DND-41 (cell line): Measurements from ENCODE around the gene PRTFDC1.

Experiments
- ATAC-seq: fragments of 200-7000 bp; cut with Tn5 transposase; 3 replicates; pipeline ENCODE4 v1.9.1; 2021; ENCODE audit warnings: low read depth; ENCODE audit not compliant: insufficient read depth
- DNase-seq: peaks from one replicate; pipeline ENCODE4 v3.0.0-alpha.2; 2020
- H2AFZ ChIP-seq: 2 replicates; pipeline ENCODE4 v1.6.0; 2012; ENCODE audit warnings: low read depth, low read length
- H3K27ac ChIP-seq: 2 replicates; pipeline ENCODE4 v1.5.1; 2012; ENCODE audit warnings: low read length, inconsistent platforms
- H3K27me3 ChIP-seq: fragments of 200-600 bp; sonication (generic); 2 replicates; pipeline ENCODE4 v1.6.0; 2012; ENCODE audit warnings: low read length, mild to moderate bottlenecking, inconsistent platforms; ENCODE audit not compliant: insufficient read depth, poor library complexity
- H3K36me3 ChIP-seq: 2 replicates; pipeline ENCODE4 v1.5.1; 2012; ENCODE audit warnings: low read length, inconsistent platforms; ENCODE audit not compliant: insufficient read depth
- H3K4me1 ChIP-seq: 2 replicates; pipeline ENCODE4 v1.5.1; 2012; ENCODE audit warnings: mild to moderate bottlenecking, low read length; ENCODE audit not compliant: insufficient read depth
- H3K4me2 ChIP-seq: 2 replicates; pipeline ENCODE4 v1.6.0; 2012; ENCODE audit warnings: mild to moderate bottlenecking, moderate library complexity, low read length, inconsistent platforms; ENCODE audit not compliant: insufficient read depth
- H3K4me3 ChIP-seq, 2 experiments: fragments of 200-600 bp in 1 of 2; shearing (Covaris generic) in 1 of 2; 2 replicates each; pipeline ENCODE4 v1.5.1; 2012 to 2016; ENCODE audit warnings: inconsistent platforms in 2 of 2, low read length in 2 of 2, mild to moderate bottlenecking in 2 of 2, low read depth in 1 of 2, moderate library complexity in 1 of 2
- H3K79me2 ChIP-seq: 2 replicates; pipeline ENCODE4 v1.6.0; 2012; ENCODE audit warnings: low read length, inconsistent platforms; ENCODE audit not compliant: insufficient read depth
- H3K9ac ChIP-seq: 2 replicates; pipeline ENCODE4 v1.6.0; 2012; ENCODE audit warnings: low read depth, mild to moderate bottlenecking, inconsistent platforms, low read length, moderate library complexity
- H3K9me3 ChIP-seq: 2 replicates; pipeline ENCODE4 v1.5.1; 2012; ENCODE audit warnings: low read length, moderate library complexity, mild to moderate bottlenecking, inconsistent platforms; ENCODE audit not compliant: insufficient read depth, severe bottlenecking
- H4K20me1 ChIP-seq: 2 replicates; pipeline ENCODE4 v1.6.0; 2012; ENCODE audit warnings: low read length; ENCODE audit not compliant: insufficient read depth
- CTCF ChIP-seq: IDR thresholded peaks from 2 replicates; pipeline ENCODE4 v1.5.1; 2012; ENCODE audit warnings: borderline replicate concordance, low read length, moderate library complexity, mild to moderate bottlenecking; ENCODE audit not compliant: poor library complexity, severe bottlenecking; ENCODE audit errors: extremely low read depth
- EZH2 ChIP-seq: IDR thresholded peaks from 3 replicates; pipeline ENCODE4 v1.6.1; 2012; ENCODE audit warnings: borderline replicate concordance, low read depth, mild to moderate bottlenecking, moderate library complexity, low read length, inconsistent platforms; ENCODE audit not compliant: severe bottlenecking

Gene PRTFDC1

GRCh38 chr10:24944512-24945255 lies 7.7 kb downstream of the PRTFDC1 start:
- DNase-seq (peak; percentile 17), ATAC-seq (peak; percentile 50; the same call in 2 of the 3 replicates)
- Histone ChIP-seq H3K27me3 (no peaks in the 10 kb centered on the region), H3K79me2 (no peaks in the 10 kb centered on the region), H3K9ac (no peak overlapping the region), H3K36me3 (no peaks in the 10 kb centered on the region), H4K20me1 (no peaks in the 10 kb centered on the region), H3K9me3 (no peaks in the 10 kb centered on the region), H3K4me3 (no peak overlapping the region), H3K4me2 (no peak overlapping the region), H3K4me1 (no peaks in the 10 kb centered on the region), H2AFZ (no peak overlapping the region), H3K27ac (no peak overlapping the region)
- TF ChIP-seq EZH2 = no peak
- no peak for TF ChIP-seq CTCF

- no peak overlapping the region for H3K4me3 ChIP-seq
- H3K79me2 ChIP-seq = no peaks in the 10 kb centered on the region
- TF ChIP-seq EZH2 = no peak
- TF ChIP-seq CTCF = no peak
- no peaks in the 10 kb centered on the region for H3K9me3 ChIP-seq
- H3K36me3 ChIP-seq = 0 out of 2 replicates have a peak, but pooled peaks cover 3% of the 10 kb centered on the region
- H2AFZ ChIP-seq = no peak overlapping the region
- H3K4me1 ChIP-seq = no peaks in the 10 kb centered on the region
- no peaks in the 10 kb centered on the region for H3K27me3 ChIP-seq
- no peak overlapping the region for H3K27ac ChIP-seq
- H3K4me2 ChIP-seq = no peak overlapping the region
- no peak for DNase-seq
- no peak overlapping the region for H3K9ac ChIP-seq
- no peak for ATAC-seq
- H4K20me1 ChIP-seq = no peaks in the 10 kb centered on the region
Measured at GRCh38 chr10:24938525-24938924, 13.9 kb downstream of the PRTFDC1 start.

- Histone ChIP-seq H3K27me3 (no peaks in the 10 kb centered on the region), H3K36me3 (0 out of 2 replicates have a peak, but pooled peaks cover 3% of the 10 kb centered on the region), H4K20me1 (no peaks in the 10 kb centered on the region), H3K4me1 (no peaks in the 10 kb centered on the region), H3K79me2 (no peaks in the 10 kb centered on the region), H3K4me2 (no peak overlapping the region), H3K9me3 (no peaks in the 10 kb centered on the region), H3K4me3 (no peak overlapping the region), H3K9ac (no peak overlapping the region), H3K27ac (no peak overlapping the region), H2AFZ (no peak overlapping the region)
- no peak for ATAC-seq
- no peak for DNase-seq
- TF ChIP-seq CTCF = no peak
- no peak for TF ChIP-seq EZH2
Measured at GRCh38 chr10:24938076-24938475, 14.3 kb downstream of the PRTFDC1 start.
